ENCODE results near the gene MAP3K10.

DNA sequence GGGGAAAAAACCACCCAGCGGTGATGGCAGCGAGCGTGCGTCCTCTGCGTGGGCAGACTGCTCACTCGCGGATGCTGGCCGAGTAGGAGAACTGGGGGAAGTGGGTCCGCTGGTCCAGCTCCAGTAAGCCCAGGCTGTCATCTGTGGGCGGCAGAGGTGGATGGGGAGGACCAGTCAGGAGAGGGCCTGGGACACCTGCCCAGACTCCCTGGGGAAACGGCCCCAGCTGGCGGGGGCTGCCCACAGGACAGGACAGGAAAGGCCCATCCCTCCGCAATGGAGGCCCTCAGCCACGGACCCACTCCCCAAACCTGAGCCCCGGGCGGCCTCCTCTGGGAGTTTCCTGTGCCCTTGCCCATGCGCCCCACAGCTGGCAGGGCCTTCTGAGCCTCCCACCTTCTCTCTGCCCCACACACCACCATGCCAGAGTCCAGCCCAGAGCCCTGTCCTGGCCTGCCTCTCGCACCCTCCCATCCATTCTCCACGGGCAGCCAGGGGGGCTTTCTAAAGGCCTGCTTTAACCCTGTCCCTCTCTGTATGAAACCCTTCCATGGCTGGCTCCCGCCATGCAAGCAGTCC is 42.7 kb downstream of the MAP3K10 start:
- no peak for TF ChIP-seq POLR2AphosphoS5 (IDR thresholded peaks at IDR 0.05; ENCODE audit: low read depth, low read length)
- TF ChIP-seq SPI1 (IDR thresholded peaks at IDR 0.05; ENCODE audit: low read depth, low read length): no peak
- TF ChIP-seq TAF1 (IDR thresholded peaks at IDR 0.05; ENCODE audit: low read depth, low read length): no peak
- TF ChIP-seq POLR2A (IDR thresholded peaks at IDR 0.05; ENCODE audit: low read depth, low read length): no peak
- no peak for TF ChIP-seq POU2F2 (IDR thresholded peaks at IDR 0.05; ENCODE audit: low read depth, low read length)

Measured in GM12891 (cell line).